A673 (cell line): ENCODE data around the gene SCUBE1. TPM values are rescaled to one million over a fixed set of nuclear protein-coding genes. Genes with fewer than 3 reads are reported as not detected.

ENCODE experiments used
- BruUV-seq: library from RNA; stranded (reverse); fragments of 400-500 nt; replicated peaks from 2 replicates; lab custom pipeline; 2021; lab: Mats Ljungman, UMichigan
- CTCF ChIA-PET: fragments of 300-600 bp; sonication (Branson Sonifier 250); formaldehyde crosslinking; loops from one replicate; lab custom pipeline; 2022; ENCODE audit warnings: antibody characterized with exemption; lab: Charles Lee
- POLR2A ChIA-PET: fragments of 300-600 bp; sonication (Branson Sonifier 250); formaldehyde crosslinking; loops from one replicate; lab custom pipeline; 2022; ENCODE audit warnings: antibody characterized with exemption; ENCODE audit not compliant: low non-redundant PET; lab: Charles Lee
- DNase-seq: peaks from one replicate; pipeline ENCODE4 v3.0.0-alpha.2; 2015; ENCODE audit warnings: low spot score
- H3K27ac ChIP-seq: fragments of 200-600 bp; sonication (generic); 2 replicates; pipeline ENCODE4 v1.5.1; 2016; ENCODE audit warnings: mixed run types, low read depth, mild to moderate bottlenecking, mixed read lengths, antibody characterized with exemption, low read length; ENCODE audit not compliant: poor library complexity, severe bottlenecking
- H3K27me3 ChIP-seq: fragments of 200-600 bp; sonication (generic); replicated peaks from 2 replicates; pipeline ENCODE4 v1.6.1; 2017; ENCODE audit warnings: mixed run types, low read depth, mild to moderate bottlenecking, mixed read lengths, antibody characterized with exemption, low read length; ENCODE audit not compliant: insufficient read depth, poor library complexity
- H3K36me3 ChIP-seq: fragments of 200-600 bp; sonication (generic); 2 replicates; pipeline ENCODE4 v1.6.1; 2016; ENCODE audit warnings: mixed run types, mild to moderate bottlenecking, mixed read lengths, antibody characterized with exemption, low read length; ENCODE audit not compliant: insufficient read depth, poor library complexity, severe bottlenecking
- H3K4me1 ChIP-seq: fragments of 200-600 bp; sonication (generic); 2 replicates; pipeline ENCODE4 v1.6.1; 2017; ENCODE audit warnings: mixed run types, mild to moderate bottlenecking, mixed read lengths, antibody characterized with exemption, low read length; ENCODE audit not compliant: insufficient read depth, poor library complexity, severe bottlenecking
- H3K4me3 ChIP-seq: fragments of 200-600 bp; sonication (generic); 2 replicates; pipeline ENCODE4 v1.5.1; 2016; ENCODE audit warnings: low read depth, mixed run types, mild to moderate bottlenecking, mixed read lengths, low read length; ENCODE audit not compliant: poor library complexity, severe bottlenecking
- H3K9me3 ChIP-seq: fragments of 200-600 bp; sonication (generic); 2 replicates; pipeline ENCODE4 v1.6.1; 2016; ENCODE audit warnings: mixed run types, low read depth, mild to moderate bottlenecking, mixed read lengths, antibody characterized with exemption, low read length; ENCODE audit not compliant: poor library complexity, severe bottlenecking
- CTCF ChIP-seq: fragments of 300-800, 200-600 bp; sonication (generic); conservative IDR thresholded peaks from 2 replicates; pipeline ENCODE4 v1.5.1; 2017; ENCODE audit warnings: low read depth, mild to moderate bottlenecking, antibody characterized with exemption, low read length, moderate library complexity, mixed read lengths
- EZH2 ChIP-seq: fragments of 200-600 bp; sonication (generic); IDR thresholded peaks from 2 replicates; pipeline ENCODE4 v1.6.1; 2017; ENCODE audit warnings: borderline replicate concordance, low read depth, mild to moderate bottlenecking, mixed read lengths, antibody characterized with exemption, low read length; ENCODE audit not compliant: poor library complexity, severe bottlenecking
- intact Hi-C: fragments of 100-400 bp; cut with micrococcal nuclease; formaldehyde crosslinking; loops from one replicate; pipeline ENCODE4 v1.10.0; 2022; ENCODE audit not compliant: unreplicated experiment
- total RNA-seq: library from RNA; stranded (reverse); gene quantifications from 2 replicates; pipeline ENCODE4 v1.2.3, GENCODE V29; 2021

SCUBE1 gene
- total RNA-seq, 1 experiment from 2014 or later: 0.24 TPM

- Histone ChIP-seq H3K9me3 (no peaks in the 10 kb centered on the region), H3K27me3 (peaks cover 22% of the 10 kb centered on the region), H3K4me1 (no peaks in the 10 kb centered on the region), H3K4me3 (no peak overlapping the region), H3K27ac (no peak overlapping the region), H3K36me3 (no peaks in the 10 kb centered on the region)
- POLR2A ChIA-PET: no interaction called here
- intact Hi-C loops: no loop called here
- DNase-seq: no peak
- TF ChIP-seq CTCF (no peak), EZH2 (no peak)
- CTCF ChIA-PET: no interaction called here
- BruUV-seq: no TSS peak
Observed at GRCh38 chr22:43364169-43364435, 20.9 kb upstream of the SCUBE1 start.

GRCh38 chr22:43363315-43364168 lies 20.4 kb upstream of the SCUBE1 start:
- no peak for DNase-seq
- POLR2A ChIA-PET: no interaction called here

GRCh38 chr22:43360576-43360975 lies 17.4 kb upstream of the SCUBE1 start:
- H3K4me3 ChIP-seq: no peak overlapping the region
- no peaks in the 10 kb centered on the region for H3K27me3 ChIP-seq
- CTCF ChIA-PET: no interaction called here
- H3K27ac ChIP-seq: no peak overlapping the region
- DNase-seq: no peak
- intact Hi-C loops: no loop called here
- H3K36me3 ChIP-seq: no peaks in the 10 kb centered on the region
- POLR2A ChIA-PET: no interaction called here
- no peaks in the 10 kb centered on the region for H3K9me3 ChIP-seq
- no peaks in the 10 kb centered on the region for H3K4me1 ChIP-seq
- no TSS peak for BruUV-seq
- TF ChIP-seq CTCF (no peak), EZH2 (no peak)

More at GRCh38 chr22:43363315-43364168, 20.4 kb upstream of the SCUBE1 start:
- Histone ChIP-seq H3K4me1 (no peaks in the 10 kb centered on the region), H3K9me3 (no peaks in the 10 kb centered on the region), H3K27ac (no peak overlapping the region), H3K4me3 (no peak overlapping the region), H3K36me3 (no peaks in the 10 kb centered on the region), H3K27me3 (peaks cover 19% of the 10 kb centered on the region)
- CTCF ChIA-PET: no interaction called here
- no TSS peak for BruUV-seq
- intact Hi-C loops: no loop called here
- TF ChIP-seq EZH2 (no peak), CTCF (no peak)
